OCI-LY1 (cell line): ENCODE results near the gene TINAG.

Experiments used
- H2AFZ ChIP-seq: fragments of 200-600 bp; sonication (generic), shearing (Covaris generic); 2 replicates; pipeline ENCODE4 v1.6.0; 2014; ENCODE audit warnings: antibody characterized with exemption, mild to moderate bottlenecking, low read length
- H3F3A ChIP-seq: fragments of 200-600 bp; sonication (generic), shearing (Covaris generic); 2 replicates; pipeline ENCODE4 v1.6.0; 2014; ENCODE audit warnings: mild to moderate bottlenecking, antibody characterized with exemption, low read length, moderate library complexity; ENCODE audit not compliant: insufficient read depth
- H3K27ac ChIP-seq: fragments of 200-600 bp; sonication (generic); 2 replicates; pipeline ENCODE4 v1.5.1; 2014; ENCODE audit warnings: low read length, mixed run types, mild to moderate bottlenecking, low read depth; ENCODE audit not compliant: poor library complexity, severe bottlenecking
- H3K27me3 ChIP-seq: fragments of 200-600 bp; sonication (generic); 2 replicates; pipeline ENCODE4 v1.6.0; 2014; ENCODE audit warnings: antibody characterized with exemption, mild to moderate bottlenecking, low read length, moderate library complexity; ENCODE audit not compliant: insufficient read depth
- H3K36me3 ChIP-seq: fragments of 200-600 bp; sonication (generic); 2 replicates; pipeline ENCODE4 v1.6.1; 2014; ENCODE audit warnings: mild to moderate bottlenecking, antibody characterized with exemption, low read length, moderate library complexity, mixed read lengths; ENCODE audit not compliant: insufficient read depth
- H3K4me1 ChIP-seq: fragments of 200-600 bp; sonication (generic); 2 replicates; pipeline ENCODE4 v1.5.1; 2014; ENCODE audit warnings: mild to moderate bottlenecking, low read length, moderate library complexity; ENCODE audit not compliant: insufficient read depth, severe bottlenecking
- H3K4me2 ChIP-seq: fragments of 200-600 bp; sonication (generic), shearing (Covaris generic); 2 replicates; pipeline ENCODE4 v1.6.1; 2014; ENCODE audit warnings: low read length
- H3K4me3 ChIP-seq: fragments of 200-600 bp; sonication (generic); 2 replicates; pipeline ENCODE4 v1.5.1; 2014; ENCODE audit warnings: low read length, low read depth, mild to moderate bottlenecking, mixed read lengths; ENCODE audit not compliant: poor library complexity, severe bottlenecking
- H3K79me2 ChIP-seq: fragments of 200-600 bp; shearing (Covaris generic); 2 replicates; pipeline ENCODE4 v1.6.1; 2016; ENCODE audit warnings: mixed run types, low read length, mixed read lengths; ENCODE audit not compliant: insufficient read depth
- H3K9ac ChIP-seq: fragments of 200-600 bp; sonication (generic), shearing (Covaris generic); 2 replicates; pipeline ENCODE4 v1.6.1; 2014; ENCODE audit warnings: mild to moderate bottlenecking, low read length, mixed read lengths
- H3K9me2 ChIP-seq: fragments of 200-600 bp; sonication (generic), shearing (Covaris generic); 2 replicates; pipeline ENCODE4 v1.6.1; 2014; ENCODE audit warnings: low read depth, mild to moderate bottlenecking, low read length, mixed read lengths
- H3K9me3 ChIP-seq: fragments of 200-600 bp; shearing (Covaris generic); 2 replicates; pipeline ENCODE4 v1.6.1; 2014; ENCODE audit warnings: low read length, mixed read lengths
- H4K20me1 ChIP-seq: fragments of 200-600 bp; sonication (generic), shearing (Covaris generic); 2 replicates; pipeline ENCODE4 v1.6.0; 2016; ENCODE audit warnings: mild to moderate bottlenecking, low read length; ENCODE audit not compliant: insufficient read depth
- EZH2 ChIP-seq: fragments of 200-600 bp; sonication (generic), shearing (Covaris generic); IDR thresholded peaks from 2 replicates; pipeline ENCODE4 v1.8.0; 2017; ENCODE audit warnings: borderline replicate concordance, mixed run types, mild to moderate bottlenecking, antibody characterized with exemption, low read length, moderate library complexity, mixed read lengths
- TF ChIP-seq, protein P1 (sequence below): fragments of 200-600 bp; sonication (generic), shearing (Covaris generic); IDR thresholded peaks from 2 replicates; pipeline ENCODE4 v1.5.1; 2017; ENCODE audit warnings: mild to moderate bottlenecking, antibody characterized with exemption, low read length, moderate library complexity, mixed read lengths

Gene TINAG

DNA sequence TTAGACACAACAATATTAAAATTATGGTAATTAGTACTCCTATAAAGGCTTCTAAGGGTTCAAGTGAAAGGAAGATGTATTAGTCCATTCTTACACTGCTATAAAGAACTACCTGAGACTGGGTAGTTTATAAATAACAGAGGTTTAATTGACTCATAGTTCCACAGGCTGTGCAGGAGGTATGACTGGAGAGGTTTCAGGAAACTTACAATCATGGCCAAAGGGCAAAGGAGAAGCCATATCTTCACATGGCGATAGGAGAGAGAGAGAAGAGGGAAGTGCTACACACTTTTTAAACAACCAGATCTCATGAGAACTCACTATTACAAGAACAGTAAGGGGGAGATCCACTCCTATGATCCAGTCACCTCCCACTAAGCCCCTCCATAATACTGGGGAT, 52.9 kb downstream of the TINAG start:
- no peaks in the 10 kb centered on the region for H3F3A ChIP-seq
- H3K4me1 ChIP-seq = no peaks in the 10 kb centered on the region
- H4K20me1 ChIP-seq = no peaks in the 10 kb centered on the region
- no peak overlapping the region for H3K4me2 ChIP-seq
- H3K9me2 ChIP-seq = no peaks in the 10 kb centered on the region
- TF ChIP-seq EZH2 = no peak
- TF ChIP-seq, protein P1, sequence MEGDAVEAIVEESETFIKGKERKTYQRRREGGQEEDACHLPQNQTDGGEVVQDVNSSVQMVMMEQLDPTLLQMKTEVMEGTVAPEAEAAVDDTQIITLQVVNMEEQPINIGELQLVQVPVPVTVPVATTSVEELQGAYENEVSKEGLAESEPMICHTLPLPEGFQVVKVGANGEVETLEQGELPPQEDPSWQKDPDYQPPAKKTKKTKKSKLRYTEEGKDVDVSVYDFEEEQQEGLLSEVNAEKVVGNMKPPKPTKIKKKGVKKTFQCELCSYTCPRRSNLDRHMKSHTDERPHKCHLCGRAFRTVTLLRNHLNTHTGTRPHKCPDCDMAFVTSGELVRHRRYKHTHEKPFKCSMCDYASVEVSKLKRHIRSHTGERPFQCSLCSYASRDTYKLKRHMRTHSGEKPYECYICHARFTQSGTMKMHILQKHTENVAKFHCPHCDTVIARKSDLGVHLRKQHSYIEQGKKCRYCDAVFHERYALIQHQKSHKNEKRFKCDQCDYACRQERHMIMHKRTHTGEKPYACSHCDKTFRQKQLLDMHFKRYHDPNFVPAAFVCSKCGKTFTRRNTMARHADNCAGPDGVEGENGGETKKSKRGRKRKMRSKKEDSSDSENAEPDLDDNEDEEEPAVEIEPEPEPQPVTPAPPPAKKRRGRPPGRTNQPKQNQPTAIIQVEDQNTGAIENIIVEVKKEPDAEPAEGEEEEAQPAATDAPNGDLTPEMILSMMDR = no peak
- H2AFZ ChIP-seq = no peak overlapping the region
- no peak overlapping the region for H3K4me3 ChIP-seq
- H3K27me3 ChIP-seq = no peaks in the 10 kb centered on the region
- H3K36me3 ChIP-seq = no peaks in the 10 kb centered on the region
- H3K79me2 ChIP-seq = no peaks in the 10 kb centered on the region
- H3K9ac ChIP-seq = no peak overlapping the region
- no peaks in the 10 kb centered on the region for H3K9me3 ChIP-seq
- no peak overlapping the region for H3K27ac ChIP-seq

DNA sequence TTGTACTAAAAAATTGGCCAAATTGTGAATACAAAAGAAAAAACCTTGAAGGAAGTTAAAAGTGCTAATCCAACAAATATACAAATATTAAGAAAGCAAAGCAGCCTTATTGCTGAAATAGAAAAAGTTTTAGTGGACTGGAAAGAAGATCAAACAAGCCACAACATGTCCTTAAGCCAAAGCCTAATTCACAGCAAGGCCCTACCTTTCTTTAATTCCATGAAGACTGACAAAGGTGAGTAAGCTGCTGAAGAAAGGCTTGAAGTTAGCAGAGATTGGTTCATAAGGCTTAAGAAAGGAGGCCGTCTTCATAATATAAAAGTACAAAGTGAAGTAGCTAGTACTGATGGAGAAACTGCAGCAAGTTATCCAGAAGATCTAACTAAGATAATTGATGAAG, 53.5 kb downstream of the TINAG start:
- no peaks in the 10 kb centered on the region for H3K36me3 ChIP-seq
- TF ChIP-seq, protein P1 = no peak
- TF ChIP-seq EZH2 = no peak
- no peaks in the 10 kb centered on the region for H3K27me3 ChIP-seq
- H3K9ac ChIP-seq = no peak overlapping the region
- no peak overlapping the region for H2AFZ ChIP-seq
- H3K4me1 ChIP-seq = no peaks in the 10 kb centered on the region
- no peaks in the 10 kb centered on the region for H3F3A ChIP-seq
- no peak overlapping the region for H3K4me3 ChIP-seq
- no peaks in the 10 kb centered on the region for H3K9me2 ChIP-seq
- H3K27ac ChIP-seq = no peak overlapping the region
- no peak overlapping the region for H3K4me2 ChIP-seq
- H3K9me3 ChIP-seq = no peaks in the 10 kb centered on the region
- H4K20me1 ChIP-seq = no peaks in the 10 kb centered on the region
- H3K79me2 ChIP-seq = no peaks in the 10 kb centered on the region

DNA sequence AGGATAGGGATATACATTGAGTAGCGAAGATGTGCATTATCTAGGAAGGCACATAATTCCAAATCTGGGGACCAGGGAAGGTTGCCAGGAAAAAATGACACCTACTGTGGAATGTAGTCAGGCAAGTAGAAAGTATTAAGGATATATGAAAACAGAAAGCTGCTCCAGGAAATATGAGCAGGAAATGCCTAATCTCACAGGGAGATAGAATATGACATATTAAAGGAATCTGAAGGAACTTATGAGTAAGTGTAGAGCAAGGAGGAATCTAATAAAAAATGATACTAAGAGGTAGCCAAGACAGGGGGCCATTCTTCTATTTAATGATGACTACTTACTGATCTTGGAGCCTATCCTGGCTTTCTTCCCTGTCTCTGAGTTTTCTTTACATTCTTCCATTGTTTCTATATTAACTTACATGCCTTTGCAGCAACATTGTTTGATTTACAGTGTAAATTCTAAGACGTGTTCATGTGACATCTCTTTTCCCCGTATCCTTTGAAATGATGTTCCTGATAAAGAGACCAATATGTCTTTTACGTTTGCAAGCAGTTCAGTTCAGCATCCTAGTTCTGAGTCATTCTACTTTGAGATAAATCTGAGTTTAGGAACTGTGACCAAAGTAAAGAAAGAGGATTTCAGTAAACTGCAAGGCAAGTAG, 58.6 kb downstream of the TINAG start:
- Histone ChIP-seq H3K4me3 (no peak overlapping the region), H3K9ac (no peak overlapping the region), H3K9me2 (no peaks in the 10 kb centered on the region), H3K9me3 (no peaks in the 10 kb centered on the region), H2AFZ (no peak overlapping the region), H3K27me3 (no peaks in the 10 kb centered on the region), H3K27ac (no peak overlapping the region), H3K4me2 (no peak overlapping the region), H3K36me3 (no peaks in the 10 kb centered on the region), H3K79me2 (no peaks in the 10 kb centered on the region), H3K4me1 (no peaks in the 10 kb centered on the region), H4K20me1 (no peaks in the 10 kb centered on the region), H3F3A (no peaks in the 10 kb centered on the region)
- no peak for TF ChIP-seq EZH2
- TF ChIP-seq, protein P1 = no peak
